ENCODE results near the gene PTPRG.

GRCh38 chr3:62131620-62132019 is 570.2 kb downstream of the PTPRG start:
- TF ChIP-seq, protein P1, sequence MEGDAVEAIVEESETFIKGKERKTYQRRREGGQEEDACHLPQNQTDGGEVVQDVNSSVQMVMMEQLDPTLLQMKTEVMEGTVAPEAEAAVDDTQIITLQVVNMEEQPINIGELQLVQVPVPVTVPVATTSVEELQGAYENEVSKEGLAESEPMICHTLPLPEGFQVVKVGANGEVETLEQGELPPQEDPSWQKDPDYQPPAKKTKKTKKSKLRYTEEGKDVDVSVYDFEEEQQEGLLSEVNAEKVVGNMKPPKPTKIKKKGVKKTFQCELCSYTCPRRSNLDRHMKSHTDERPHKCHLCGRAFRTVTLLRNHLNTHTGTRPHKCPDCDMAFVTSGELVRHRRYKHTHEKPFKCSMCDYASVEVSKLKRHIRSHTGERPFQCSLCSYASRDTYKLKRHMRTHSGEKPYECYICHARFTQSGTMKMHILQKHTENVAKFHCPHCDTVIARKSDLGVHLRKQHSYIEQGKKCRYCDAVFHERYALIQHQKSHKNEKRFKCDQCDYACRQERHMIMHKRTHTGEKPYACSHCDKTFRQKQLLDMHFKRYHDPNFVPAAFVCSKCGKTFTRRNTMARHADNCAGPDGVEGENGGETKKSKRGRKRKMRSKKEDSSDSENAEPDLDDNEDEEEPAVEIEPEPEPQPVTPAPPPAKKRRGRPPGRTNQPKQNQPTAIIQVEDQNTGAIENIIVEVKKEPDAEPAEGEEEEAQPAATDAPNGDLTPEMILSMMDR (IDR thresholded peaks at IDR 0.05): peak in 11 of 12 donors; percentile 13 to 59 (median 51)
- no peak for TF ChIP-seq POLR2A (IDR thresholded peaks at IDR 0.05)
